Measurements from ENCODE around the gene MEIKIN. TPM values are rescaled to one million over a fixed set of nuclear protein-coding genes. Genes with fewer than 3 reads are reported as not detected.

MEIKIN gene, protein sequence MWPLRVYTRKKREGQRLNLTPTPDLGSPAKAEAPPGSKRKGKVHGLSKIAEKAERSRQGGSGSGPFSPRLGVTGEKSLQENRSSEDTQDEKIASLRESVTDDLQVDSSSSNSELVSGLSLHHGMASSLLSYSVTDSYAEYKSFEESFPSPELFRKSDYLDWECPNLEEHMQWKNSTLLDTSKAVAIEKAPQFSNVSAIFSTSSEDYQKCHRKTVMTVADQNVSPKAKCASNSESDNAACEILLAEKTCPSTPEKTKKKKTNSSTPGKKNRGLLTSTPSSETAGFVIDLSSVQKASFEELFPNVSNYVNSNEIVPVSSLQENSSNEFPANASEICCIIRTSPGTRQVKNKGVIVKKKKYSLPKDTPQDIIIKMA
- not detected in 2 replicates for total RNA-seq (2014; rRNA removed; shearing (Covaris generic))
- not detected in 2 replicates for polyA plus RNA-seq (2014; cell fraction: nucleus; rRNA removed)

DNA sequence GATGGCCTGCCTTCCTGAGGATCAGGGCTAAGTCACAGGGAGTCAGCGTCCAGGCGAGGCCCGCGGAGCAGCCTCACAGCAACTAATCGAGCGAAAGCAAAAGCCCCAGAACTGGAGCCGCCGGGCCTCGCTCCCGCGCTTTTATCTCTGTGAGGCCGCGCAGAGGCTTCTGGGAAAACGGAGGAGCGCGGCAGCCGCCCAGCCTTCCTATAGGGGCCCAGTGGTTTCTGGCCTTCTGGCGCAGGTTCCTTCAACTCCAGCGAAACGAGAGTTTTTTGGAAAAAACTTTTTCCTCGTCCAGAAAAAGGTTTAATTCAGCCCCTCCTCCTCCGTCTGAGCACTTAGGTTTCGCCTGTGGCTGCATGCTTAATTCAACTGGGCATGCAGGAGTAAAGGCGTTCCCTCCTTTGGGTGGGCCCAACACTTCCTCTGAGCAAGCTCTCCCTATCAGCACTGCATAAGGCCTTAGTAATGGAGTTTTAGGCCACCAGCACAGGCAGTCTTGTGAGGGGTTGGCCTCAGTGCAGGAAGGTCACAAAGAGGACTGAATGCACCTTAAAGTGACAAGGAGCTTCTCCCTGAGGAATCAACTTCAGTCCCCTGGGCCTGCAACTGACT, at the start of gene MEIKIN:
TSS of gene MEIKIN (minus strand) at position 113 of the 618 bp plus-strand sequence. CDS start 158 bp downstream, outside the sequence.
- DNase-seq (ENCODE audit: extremely low read depth, low read depth) = no peak

DNA sequence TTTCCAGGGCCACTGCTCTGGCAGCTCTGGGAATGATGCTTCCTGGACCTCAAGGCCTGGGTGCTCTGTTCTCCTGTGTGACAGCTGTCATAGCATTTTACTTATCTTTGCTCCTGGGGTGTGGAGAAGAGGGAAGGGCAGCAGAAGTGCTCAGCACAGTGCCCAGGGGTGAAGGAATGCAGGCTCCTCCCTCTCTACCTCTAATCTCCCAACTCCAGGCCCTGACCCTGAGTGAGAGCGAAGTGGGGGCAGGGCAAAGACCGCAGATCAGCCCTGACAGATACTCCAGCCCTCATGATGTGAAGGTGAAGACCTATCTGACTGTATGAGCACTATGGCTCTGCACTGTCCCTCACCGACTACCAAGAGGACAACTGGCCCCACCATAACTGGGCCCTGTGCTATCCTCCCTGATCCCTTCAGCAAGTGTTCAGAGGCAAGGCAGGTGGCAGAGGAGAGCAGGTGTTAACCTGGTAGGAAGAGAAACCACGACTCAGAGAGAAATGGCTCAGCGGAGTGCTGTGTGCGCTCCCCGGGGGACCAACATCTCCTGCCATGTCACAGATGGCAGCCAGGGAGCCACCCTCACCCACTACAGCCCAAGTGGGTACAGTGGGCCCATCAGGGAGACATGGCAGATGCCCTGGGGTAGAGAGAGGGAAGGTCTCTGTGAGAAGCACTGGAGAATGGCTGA, 49.2 kb upstream of the MEIKIN start:
- DNase-seq (ENCODE audit: extremely low read depth, low read depth) = no peak

DNA sequence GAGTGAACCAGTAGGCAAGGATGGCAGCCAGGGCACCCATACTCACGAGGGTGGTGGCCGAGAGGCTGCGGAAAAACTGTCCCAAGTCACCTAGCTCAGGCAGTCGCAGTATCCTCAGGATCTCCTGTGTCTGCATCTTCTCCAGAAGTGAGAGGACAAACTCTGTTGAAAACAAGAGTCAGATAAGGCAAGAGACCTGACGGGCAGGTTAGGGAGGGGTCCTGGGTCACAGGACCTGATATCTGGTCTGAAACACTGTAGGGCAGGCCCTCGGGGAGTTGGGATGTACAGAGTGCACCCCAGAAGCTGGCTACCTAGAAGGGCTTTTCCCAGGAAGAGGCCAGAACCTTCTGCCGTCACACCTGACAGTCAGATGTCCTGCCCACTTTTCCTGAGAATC, 48.6 kb upstream of the MEIKIN start:
- DNase-seq (ENCODE audit: extremely low read depth, low read depth) = no peak

DNA sequence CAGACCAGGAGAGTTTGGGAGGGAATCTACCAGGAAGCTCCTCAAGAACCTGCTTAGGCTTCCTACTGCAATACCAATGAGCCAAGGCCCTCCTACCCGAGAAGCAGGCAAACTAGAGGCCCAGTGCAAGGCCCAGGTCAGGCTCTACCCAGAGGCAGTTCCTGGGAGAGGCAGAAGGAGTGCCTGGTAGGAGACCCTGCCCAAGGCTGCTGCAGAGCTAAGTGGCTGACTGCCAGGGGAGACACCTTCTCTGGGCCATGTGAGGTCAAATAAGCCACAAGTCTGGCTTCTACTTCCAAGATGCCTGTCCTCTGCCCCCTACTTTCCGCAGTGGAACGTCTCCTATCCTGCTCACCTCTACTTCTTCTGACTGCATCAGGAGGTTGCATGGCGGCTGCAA, 48.2 kb upstream of the MEIKIN start:
- DNase-seq (ENCODE audit: extremely low read depth, low read depth) = no peak

DNA sequence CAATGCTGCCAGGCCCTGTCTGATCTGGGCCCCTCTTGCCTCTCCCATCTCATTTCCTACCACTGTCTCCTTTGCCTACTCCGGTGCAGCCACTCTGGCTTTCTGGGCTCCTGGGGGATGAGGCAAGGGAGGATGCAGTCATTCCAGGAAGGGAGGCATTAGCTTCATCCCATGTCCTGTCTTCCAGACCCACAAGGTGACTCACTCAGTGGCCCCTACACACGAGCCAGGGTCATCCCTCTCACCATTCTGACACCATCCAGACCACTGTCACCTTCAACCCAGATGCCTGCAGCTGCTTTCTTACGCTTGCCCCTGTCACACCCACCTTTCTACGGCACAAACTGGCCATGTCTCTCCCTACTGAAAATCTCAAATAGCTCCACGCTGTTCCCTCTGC, 46.9 kb upstream of the MEIKIN start:
- no peak for DNase-seq (ENCODE audit: extremely low read depth, low read depth)

DNA sequence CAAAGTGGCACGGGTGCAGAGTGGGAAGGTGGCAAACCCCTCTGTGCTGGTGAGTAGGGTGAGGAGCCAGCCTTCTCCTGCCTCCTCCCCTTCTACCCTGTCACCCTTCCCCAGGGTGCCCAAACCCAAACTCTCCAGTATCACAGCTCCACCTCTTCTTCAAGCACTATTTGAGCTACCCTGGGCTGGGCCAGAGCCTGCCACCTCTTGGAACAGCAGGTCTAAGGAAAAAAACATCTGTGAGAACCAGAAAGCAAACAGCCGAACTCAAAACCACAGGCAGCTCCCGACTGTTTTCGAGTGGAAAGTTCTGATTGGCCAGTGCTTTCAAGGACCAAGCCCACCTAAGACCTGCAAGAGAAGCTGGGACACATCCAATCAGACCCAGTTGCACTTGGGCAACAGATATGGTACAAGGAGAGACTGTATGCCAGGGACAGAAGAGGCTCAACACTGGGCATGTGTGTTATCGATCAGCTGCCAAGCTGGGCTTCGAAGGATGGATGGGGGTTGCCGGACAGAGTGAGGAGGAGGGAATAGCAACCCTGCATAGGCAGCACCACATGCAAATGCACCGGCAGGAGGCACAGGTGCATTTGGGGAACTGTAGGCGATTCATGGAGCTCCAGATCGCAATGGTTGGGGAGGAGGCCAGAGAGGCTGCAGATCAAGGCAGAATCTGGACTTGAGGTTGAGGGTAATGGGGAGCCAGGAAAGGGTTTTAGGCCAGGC, 46.3 kb upstream of the MEIKIN start:
- DNase-seq (ENCODE audit: extremely low read depth, low read depth) = no peak

DNA sequence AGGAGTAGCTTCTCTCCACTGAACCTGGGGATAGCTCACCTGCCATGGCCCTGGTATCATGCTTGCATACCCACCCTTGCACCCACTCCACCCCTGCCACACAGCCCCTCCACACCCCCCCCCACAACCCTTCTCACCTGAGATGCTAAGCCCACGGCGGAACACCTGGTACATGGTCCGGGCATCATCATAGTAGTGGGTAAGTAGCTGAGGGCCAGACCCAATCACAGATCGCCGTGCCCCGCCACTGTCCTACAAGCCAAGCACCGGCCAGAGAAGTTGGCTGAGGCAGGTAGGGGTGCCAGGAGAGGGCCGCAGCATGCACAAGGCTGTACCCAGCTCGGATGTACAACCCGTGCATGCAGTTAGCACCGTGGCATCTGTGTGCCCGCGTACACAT, 45.3 kb upstream of the MEIKIN start:
- DNase-seq (ENCODE audit: extremely low read depth, low read depth) = no peak

DNA sequence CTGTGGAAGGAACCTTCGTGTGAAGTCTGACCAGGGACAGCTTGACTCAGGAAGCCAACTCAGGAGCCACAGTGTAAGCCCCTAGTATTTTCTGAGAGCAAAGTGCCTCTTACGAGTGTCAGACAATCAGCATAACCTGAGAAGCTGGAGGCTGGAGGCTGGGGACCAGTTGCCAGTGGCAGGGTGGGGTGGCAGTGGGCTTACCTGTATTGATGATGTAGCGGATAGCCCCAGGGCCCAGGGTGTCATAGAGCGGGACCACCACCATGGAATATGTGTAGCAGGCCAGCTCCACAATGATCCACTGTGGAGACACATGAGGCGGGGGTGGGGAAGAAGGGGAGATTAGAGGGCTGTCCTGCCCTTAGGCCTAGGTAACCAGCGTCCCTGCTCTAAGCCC, 43.1 kb upstream of the MEIKIN start:
- DNase-seq (ENCODE audit: extremely low read depth, low read depth) = no peak

DNA sequence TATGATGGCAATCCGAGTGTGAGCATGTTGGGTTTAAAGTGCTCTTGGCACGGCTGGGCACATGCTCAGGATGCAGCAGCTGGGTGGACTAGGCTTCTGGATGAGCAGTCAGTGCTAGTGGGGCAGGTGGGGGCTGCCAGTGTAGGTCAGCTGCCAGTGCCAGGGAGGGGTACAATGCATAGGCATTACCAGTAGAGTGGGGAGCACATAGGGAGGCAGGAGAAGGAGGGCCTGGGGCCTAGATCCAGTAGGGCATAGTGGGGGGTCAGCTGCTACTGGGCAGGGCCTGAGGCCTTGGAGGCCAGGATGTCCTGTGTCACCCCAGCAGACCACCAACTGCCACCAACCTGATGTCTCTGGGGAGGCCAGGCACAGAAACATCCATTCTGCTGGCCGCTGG, 41.8 kb upstream of the MEIKIN start:
- no peak for DNase-seq (ENCODE audit: extremely low read depth, low read depth)

DNA sequence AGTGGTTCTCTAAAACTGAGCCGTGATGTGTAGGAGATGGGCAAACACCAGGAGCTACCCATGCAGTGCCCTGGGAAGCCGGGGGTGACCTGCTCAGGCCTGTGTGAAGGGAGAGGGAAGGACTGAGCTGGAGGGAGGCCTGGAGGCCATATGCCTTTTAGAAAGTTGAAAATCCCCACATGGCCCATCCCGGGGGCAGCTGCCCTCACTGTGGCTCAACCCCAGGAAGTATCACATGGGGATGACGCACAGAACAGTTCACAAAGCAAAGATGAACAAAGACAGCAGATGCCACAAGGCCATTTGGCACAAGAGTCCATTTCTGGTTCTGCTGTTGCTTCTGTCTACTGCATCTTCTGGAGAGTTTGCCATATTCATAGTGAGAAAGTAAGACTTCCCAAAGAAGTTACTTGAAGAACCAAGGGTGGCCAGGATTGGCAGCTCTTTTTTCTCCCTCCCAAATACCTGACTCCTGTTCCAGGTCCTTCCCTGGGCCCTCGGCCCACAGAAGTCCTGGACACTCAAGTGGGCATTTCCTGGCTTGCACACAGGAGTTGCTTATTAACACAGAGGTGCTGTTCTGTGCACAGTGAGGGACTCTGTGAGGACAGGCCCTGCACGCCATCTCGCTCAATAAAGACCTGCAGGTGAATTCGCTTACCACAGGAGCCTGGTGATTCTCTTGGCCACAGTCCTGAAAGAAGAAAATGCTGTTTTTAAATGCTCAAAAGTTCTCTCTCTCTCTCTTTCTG, 40.9 kb upstream of the MEIKIN start:
- no peak for DNase-seq (ENCODE audit: extremely low read depth, low read depth)

DNA sequence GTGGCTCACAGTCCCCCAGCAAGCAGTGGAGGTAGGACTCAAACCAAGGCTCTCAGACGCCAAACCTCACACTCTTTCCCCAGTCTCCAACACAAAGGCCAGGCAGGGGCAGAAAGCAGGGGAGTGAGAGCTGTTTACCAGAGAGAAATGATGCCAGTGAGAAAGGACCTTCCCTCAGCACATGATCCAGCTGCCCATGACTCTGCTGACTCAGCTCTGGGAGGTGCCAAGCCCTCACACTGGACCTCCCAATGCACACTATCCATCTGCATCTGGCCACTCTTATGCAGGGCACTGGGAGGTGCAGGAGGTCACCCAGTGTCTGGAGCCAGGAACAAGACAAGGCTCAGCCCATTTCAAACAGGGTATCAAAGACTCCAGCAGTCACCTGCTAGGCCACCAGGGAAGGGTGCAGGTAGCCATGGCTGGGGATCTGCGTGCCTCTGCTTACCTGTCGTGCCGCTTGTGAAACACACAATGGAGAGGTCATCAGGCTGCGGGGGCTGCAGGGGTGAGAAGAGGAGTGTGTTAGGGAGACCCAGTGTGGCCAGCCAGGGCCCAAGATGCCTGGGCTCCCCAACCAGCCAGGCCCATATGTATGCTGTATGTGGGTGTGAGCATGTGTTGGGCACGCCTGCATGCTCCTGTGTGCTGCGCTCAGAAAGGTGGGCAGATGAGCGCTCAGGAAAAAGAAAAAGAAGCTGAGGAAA, 39.6 kb upstream of the MEIKIN start:
- no peak for DNase-seq (ENCODE audit: extremely low read depth, low read depth)

DNA sequence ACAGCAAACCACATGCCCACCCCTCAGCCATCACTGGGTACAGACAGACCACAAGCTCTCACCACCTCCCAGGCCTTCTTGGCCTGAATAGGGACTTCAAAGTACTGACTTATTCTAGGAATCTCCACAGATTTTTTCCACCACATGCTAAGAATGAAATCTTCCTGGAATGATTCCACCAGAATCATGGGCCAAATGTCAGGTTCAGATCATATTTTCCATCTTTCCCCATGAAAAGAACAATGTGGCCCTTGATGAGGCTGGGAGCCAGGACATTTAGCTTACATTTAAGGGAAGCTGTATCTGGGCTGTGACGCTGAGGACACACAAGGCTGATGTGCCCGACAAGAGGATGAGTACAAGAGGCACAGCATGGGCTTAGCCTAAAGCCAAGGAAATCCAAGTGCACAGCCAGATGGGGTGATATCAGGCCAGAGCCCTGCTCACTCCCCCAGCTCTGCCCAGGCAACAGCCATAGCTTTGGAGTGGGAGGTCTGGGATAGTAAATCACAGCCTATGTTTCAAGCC, 37.8 kb upstream of the MEIKIN start:
- DNase-seq (ENCODE audit: extremely low read depth, low read depth) = no peak

DNA sequence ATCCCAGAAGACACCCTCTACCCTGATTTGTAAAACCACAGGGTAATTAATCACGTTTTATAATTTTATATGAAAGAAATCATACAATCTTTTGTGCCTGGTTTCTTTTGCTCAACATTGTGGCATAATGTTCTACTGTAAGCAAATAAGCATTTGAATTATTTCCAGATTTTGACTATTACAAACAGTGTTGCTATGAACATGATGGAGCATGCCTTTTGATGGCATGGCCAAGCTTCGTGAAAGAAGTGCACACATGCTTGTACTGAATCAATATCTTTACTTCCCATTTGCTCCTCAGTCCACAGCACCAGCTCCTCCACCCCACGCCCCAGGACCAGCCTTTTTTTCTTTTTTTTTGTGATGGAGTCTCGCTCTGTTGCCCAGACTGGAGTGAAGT, 36.1 kb upstream of the MEIKIN start:
- DNase-seq (ENCODE audit: extremely low read depth, low read depth) = no peak

DNA sequence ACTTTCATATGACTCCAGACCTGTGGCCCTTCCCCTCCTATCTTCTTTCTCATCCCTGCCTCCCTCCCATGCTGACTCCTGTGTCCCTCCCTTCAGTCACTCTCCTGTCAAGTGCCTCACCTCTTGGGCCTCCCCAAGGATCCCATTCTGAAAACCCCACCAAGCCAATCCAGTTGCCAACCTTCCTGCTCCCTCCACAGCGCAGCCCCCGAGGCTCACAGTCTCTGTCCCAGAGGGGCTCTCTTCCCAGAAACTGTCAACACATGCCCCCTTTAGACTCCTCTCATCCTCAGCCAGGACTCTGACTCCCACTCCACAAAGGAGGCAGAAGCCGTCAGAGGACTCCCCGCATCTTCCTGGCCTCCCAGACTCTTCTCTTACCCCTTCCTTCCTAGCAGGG, 35.2 kb upstream of the MEIKIN start:
- no peak for DNase-seq (ENCODE audit: extremely low read depth, low read depth)

DNA sequence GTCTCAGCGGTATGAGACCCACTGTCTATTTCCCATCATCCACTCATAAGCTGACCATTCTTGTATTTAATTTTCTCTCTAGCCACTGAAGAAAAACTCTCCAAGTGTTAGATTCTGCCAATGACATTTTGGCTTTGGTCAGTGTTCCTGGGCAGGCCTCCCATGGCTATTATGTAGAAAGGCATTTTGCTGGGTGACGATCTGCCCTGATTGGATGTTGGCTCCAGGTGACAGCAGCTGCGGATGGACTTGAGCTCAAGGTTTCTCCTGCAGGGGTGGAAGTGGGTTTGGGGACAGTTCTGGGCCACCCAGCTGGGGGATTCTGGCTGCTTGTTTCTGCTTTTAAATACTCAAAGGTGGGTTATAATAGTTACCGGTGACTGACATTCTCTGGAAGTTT, 34.4 kb upstream of the MEIKIN start:
- no peak for DNase-seq (ENCODE audit: extremely low read depth, low read depth)

DNA sequence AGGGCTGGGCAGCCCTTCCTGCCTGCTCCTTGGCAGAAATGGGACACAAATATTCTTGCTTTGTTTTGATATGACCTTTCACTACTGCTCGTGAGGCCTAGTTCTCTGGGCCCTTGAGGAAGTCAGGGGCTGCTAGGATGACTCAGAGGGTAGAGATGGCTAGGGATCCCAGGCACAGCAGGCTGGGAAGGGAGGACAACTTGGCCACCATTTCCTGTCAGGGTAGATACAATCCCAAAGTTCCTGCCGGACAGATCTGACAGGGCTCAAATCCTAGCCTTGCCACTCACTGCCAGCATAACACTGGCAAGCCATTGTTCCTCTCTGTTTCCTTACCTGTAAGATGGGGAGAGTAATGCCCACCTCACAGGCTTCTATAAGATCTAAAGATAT, 31.7 kb upstream of the MEIKIN start:
- DNase-seq (ENCODE audit: extremely low read depth, low read depth) = no peak

DNA sequence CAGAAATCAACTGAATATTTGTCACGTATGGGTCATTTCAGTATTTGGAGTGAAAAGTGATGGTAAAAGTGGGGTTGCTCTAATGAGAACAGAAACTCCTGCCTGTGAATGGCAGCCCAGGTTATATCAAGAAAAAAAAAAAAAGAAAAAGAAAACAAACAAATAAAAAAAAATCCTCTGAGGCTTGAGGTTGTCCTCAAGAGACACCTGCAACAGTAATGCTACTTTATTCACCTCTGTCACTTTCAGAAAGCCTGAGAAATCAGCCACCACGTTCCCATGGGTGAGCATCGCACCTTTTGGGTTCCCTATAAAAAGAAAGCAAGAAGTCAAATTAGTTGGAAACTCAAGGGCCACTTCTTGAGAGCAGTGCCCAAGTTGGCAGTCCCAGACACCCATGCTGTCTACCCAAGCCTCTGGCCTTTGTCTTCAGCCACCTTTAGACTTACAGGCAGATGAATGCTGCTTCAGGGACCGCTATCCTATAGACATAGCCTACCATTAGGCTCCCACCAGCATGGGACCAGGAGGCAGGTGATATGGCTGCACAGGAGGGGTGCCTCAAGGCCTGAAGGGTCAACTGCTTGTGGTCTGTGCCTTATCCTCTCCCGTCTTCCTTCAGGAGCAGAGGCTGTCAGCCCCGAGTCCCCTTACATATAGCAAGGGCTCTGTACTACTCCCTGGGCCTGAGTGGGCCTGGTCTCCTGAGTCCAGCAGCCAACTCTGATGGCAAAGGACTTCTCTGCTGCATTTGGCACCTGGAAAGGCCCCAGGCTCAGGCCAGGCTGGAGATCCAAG, 31.1 kb upstream of the MEIKIN start:
- no peak for DNase-seq (ENCODE audit: extremely low read depth, low read depth)

DNA sequence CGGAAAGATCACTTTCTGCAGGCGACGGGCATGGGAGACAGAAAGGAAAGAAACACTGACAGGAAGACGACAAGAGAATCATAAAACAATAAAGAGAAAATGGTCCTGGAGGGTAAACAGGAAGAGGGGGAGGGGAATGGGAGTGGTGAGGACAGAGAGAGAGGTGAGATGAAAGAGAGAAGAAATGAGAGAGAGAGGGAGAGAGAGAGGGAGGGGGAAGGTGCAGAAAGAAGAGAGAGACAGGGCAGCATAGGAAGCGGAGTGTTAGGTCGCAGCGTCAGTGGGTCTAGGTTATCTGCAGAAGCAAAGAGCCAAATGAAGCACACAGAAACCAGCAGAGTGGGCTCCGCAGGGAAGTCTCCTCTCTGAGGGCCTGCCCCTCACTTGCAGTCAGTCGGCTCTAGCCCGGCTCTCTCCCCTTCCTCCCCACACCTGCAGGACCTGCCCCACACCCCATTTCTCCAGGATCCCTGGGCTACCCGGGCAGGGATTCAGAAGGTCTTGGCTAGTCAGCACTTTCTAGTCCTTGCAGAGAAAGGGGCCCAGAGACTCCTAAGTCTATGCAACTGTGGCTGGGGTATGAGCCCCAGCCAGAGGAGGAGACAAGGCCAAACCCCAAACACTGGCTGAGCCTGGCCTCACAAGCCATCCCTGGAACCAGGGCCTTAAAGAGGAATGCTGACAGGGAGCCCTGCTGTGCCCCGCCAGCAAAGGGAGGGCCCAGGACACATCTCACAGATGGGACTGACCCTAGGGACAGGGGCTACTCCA, 29.7 kb upstream of the MEIKIN start:
- no peak for DNase-seq (ENCODE audit: extremely low read depth, low read depth)
